ENCODE measurements around the gene PSMD6. TPM values are rescaled to one million over a fixed set of nuclear protein-coding genes. Genes with fewer than 3 reads are reported as not detected.

The PSMD6 gene
- total RNA-seq, 2 donors from 2014 or later: 54.4 to 70.3 TPM

DNA sequence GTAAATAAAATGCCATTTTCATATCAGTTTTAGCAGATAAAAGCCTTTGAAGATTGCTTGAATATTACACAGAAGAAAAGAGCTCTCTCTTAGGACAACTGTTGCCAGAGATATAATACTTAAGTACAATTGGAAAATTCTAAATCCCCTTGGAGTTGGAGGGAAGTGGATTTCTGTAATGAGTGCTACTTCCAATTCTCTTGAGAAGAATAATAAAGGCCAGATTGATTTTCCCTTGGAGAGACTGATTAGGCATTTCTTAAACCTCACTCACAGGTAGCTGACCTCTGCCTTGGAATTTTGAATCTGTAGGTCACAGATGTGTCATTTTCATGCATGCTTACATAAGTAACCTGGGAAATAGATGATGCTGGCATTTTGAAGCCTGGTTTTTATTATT, 29.8 kb upstream of the PSMD6 start:
- Histone ChIP-seq H3K4me1 (ENCODE audit: control insufficient read depth in 1 of 2, low read depth in 2 of 2) (no peaks in the 10 kb centered on the region), H3K4me3 (no peak overlapping the region), H3K27ac (no peak overlapping the region), H3K9me3 (no peaks in the 10 kb centered on the region), H3K27me3 (replicated peaks; ENCODE audit: insufficient read depth) (no peaks in the 10 kb centered on the region), H3K36me3 (no peaks in the 10 kb centered on the region)
- ATAC-seq (ENCODE audit: insufficient number of reproducible peaks, low FRiP score, low read depth): no peak
- DNase-seq (ENCODE audit: low spot score): no peak
- TF ChIP-seq, protein P1, sequence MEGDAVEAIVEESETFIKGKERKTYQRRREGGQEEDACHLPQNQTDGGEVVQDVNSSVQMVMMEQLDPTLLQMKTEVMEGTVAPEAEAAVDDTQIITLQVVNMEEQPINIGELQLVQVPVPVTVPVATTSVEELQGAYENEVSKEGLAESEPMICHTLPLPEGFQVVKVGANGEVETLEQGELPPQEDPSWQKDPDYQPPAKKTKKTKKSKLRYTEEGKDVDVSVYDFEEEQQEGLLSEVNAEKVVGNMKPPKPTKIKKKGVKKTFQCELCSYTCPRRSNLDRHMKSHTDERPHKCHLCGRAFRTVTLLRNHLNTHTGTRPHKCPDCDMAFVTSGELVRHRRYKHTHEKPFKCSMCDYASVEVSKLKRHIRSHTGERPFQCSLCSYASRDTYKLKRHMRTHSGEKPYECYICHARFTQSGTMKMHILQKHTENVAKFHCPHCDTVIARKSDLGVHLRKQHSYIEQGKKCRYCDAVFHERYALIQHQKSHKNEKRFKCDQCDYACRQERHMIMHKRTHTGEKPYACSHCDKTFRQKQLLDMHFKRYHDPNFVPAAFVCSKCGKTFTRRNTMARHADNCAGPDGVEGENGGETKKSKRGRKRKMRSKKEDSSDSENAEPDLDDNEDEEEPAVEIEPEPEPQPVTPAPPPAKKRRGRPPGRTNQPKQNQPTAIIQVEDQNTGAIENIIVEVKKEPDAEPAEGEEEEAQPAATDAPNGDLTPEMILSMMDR (IDR thresholded peaks at IDR 0.05): no peak

DNA sequence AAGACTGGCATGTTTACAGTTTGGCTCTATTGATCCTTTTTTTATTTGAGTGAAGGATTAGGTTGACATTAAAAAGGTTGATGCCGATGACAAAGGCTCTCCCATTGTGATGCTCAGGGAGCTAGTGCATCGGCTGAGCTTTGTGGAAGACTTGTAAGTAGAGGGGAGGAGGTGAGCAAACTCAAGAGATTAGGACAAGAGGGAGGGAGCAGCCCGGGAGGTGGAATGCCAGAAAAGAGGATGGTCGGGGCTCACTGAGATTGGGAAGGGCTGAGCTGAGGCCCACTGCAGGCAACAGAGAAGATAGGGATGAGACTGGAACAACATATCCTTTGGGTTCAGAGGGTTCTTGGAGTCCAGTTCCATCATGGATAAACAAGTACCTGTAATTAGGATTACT, 26.5 kb upstream of the PSMD6 start:
- no peak overlapping the region for H3K4me3 ChIP-seq
- H3K4me1 ChIP-seq (ENCODE audit: control insufficient read depth in 1 of 2, low read depth in 2 of 2): no peaks in the 10 kb centered on the region
- H3K27ac ChIP-seq: no peak overlapping the region
- H3K36me3 ChIP-seq: no peaks in the 10 kb centered on the region
- TF ChIP-seq, protein P1 (IDR thresholded peaks at IDR 0.05): no peak
- DNase-seq (ENCODE audit: low spot score): no peak
- H3K9me3 ChIP-seq: no peaks in the 10 kb centered on the region
- no peak for ATAC-seq (ENCODE audit: insufficient number of reproducible peaks, low FRiP score, low read depth)
- no peaks in the 10 kb centered on the region for H3K27me3 ChIP-seq (replicated peaks; ENCODE audit: insufficient read depth)

DNA sequence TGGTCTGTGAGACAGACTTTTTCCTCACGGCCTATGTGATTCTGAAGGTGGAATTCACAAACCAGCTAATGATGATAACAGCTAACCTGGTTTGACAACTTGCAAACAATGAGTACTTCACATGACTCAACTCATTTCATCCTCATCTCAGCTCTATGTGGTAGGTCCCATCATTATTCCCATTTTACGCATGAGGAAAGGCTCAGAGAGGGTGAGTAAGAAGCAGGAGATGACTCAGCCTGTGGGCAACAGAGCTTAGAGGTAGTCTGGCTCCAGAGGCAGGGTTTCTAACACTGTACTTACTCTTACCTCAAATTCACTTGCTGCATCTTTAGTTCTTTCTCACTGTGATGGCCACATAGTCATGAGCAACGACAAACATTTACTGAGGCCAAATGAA, 25.8 kb upstream of the PSMD6 start:
- H3K4me1 ChIP-seq (ENCODE audit: control insufficient read depth in 1 of 2, low read depth in 2 of 2): no peaks in the 10 kb centered on the region
- no peak for ATAC-seq (ENCODE audit: insufficient number of reproducible peaks, low FRiP score, low read depth)
- TF ChIP-seq, protein P1 (IDR thresholded peaks at IDR 0.05): no peak
- H3K27ac ChIP-seq: no peak overlapping the region
- H3K36me3 ChIP-seq: no peaks in the 10 kb centered on the region
- no peaks in the 10 kb centered on the region for H3K27me3 ChIP-seq (replicated peaks; ENCODE audit: insufficient read depth)
- DNase-seq (ENCODE audit: low spot score): no peak
- no peaks in the 10 kb centered on the region for H3K9me3 ChIP-seq
- no peak overlapping the region for H3K4me3 ChIP-seq

DNA sequence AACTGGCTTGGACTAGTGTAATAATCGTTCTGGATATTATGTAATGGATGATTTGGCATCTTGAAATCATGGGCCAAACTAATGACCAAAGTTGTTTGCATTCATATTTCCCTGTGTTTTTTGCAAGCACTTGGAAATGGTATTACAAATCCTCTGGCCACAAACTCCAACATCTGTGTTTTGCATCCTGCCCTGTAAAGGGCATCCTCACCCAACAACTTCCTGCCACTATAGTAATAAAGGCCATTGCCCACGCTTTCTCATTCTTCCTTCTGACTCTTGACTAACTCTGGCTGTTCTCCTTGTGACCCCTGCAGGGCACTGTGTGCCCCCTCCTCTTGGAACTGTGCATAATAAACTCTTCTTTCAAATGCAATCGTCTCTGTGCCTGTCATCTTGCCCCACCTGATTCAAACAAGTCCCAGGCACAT, 25.4 kb upstream of the PSMD6 start:
- TF ChIP-seq, protein P1 (IDR thresholded peaks at IDR 0.05): no peak
- ATAC-seq (ENCODE audit: insufficient number of reproducible peaks, low FRiP score, low read depth) (no peak), DNase-seq (ENCODE audit: low spot score) (no peak)
- no peaks in the 10 kb centered on the region for H3K27me3 ChIP-seq (replicated peaks; ENCODE audit: insufficient read depth)
- H3K4me1 ChIP-seq (ENCODE audit: control insufficient read depth in 1 of 2, low read depth in 2 of 2): no peaks in the 10 kb centered on the region
- H3K27ac ChIP-seq: no peak overlapping the region
- no peak overlapping the region for H3K4me3 ChIP-seq
- no peaks in the 10 kb centered on the region for H3K9me3 ChIP-seq
- no peaks in the 10 kb centered on the region for H3K36me3 ChIP-seq

DNA sequence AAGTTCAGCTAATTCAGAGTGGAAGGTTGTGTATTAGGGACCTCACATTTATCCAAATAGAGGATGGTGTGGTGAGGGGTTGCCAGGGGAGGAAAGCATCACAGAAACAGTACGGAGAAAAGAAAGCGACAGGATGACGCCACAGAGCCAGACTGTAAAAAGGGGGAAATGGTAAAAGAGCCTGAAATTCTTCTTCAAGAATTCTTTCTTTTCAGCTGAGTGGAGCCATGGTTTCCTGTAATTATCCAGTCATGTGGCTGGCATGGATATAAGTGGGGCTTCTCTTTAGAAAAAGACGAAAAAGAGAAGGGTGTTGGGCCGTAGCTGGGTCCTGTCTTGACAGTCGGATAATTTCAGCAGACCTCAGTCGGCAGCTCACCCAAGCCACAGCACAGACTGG, 24.5 kb upstream of the PSMD6 start:
- H3K27ac ChIP-seq: no peak overlapping the region
- no peak for ATAC-seq (ENCODE audit: insufficient number of reproducible peaks, low FRiP score, low read depth)
- no peaks in the 10 kb centered on the region for H3K9me3 ChIP-seq
- no peak for DNase-seq (ENCODE audit: low spot score)
- no peaks in the 10 kb centered on the region for H3K27me3 ChIP-seq (replicated peaks; ENCODE audit: insufficient read depth)
- TF ChIP-seq, protein P1 (IDR thresholded peaks at IDR 0.05): no peak
- H3K4me3 ChIP-seq: no peak overlapping the region
- no peaks in the 10 kb centered on the region for H3K36me3 ChIP-seq
- H3K4me1 ChIP-seq (ENCODE audit: control insufficient read depth in 1 of 2, low read depth in 2 of 2): no peaks in the 10 kb centered on the region

Data from thoracic aorta (tissue), 2 donors.